Pancreas (tissue), 10 donors: ENCODE results near the gene LY6G5C. TPM values are rescaled to one million over a fixed set of nuclear protein-coding genes. Genes with fewer than 3 reads are reported as not detected.

ENCODE experiments used
- ATAC-seq, 4 donors: fragments of 200-7000 bp; cut with Tn5 transposase; one replicate each; pipeline versions ENCODE4 v1.8.0 to v1.9.1; 2020; ENCODE audit warnings: mild to moderate bottlenecking in 4 of 4, moderate library complexity in 4 of 4
- DNase-seq, 6 donors: peaks; one replicate each; pipeline ENCODE4 v3.0.0-alpha.2; 2020
- FAIRE-seq: peaks from 2 replicates; lab custom pipeline; 2012; peaks lifted over from hg19 to GRCh38; lab: Jason Lieb, UNC
- H3K27ac ChIP-seq, 4 donors: fragments of 200-600 bp; sonication (generic); 1 replicate in 3 of 4; 2 replicates in 1 of 4; pipeline versions ENCODE4 v1.5.0 to v1.8.0; 2020
- H3K27me3 ChIP-seq, 4 donors: fragments of 200-600 bp; one replicate each; pipeline ENCODE4 v1.8.0; 2021
- H3K36me3 ChIP-seq, 3 donors: fragments of 200-600 bp; sonication (generic) in 1 of 3; one replicate each; pipeline versions ENCODE4 v1.5.0 to v1.8.0; 2020 to 2021
- H3K4me1 ChIP-seq, 3 donors: fragments of 200-600 bp; one replicate each; pipeline ENCODE4 v1.8.0; 2021
- H3K4me3 ChIP-seq, 4 donors: fragments of 200-600 bp; sonication (generic) in 2 of 4; one replicate each; pipeline versions ENCODE4 v1.5.0 to v1.8.0; 2020 to 2021
- H3K9me3 ChIP-seq, 4 donors: fragments of 200-600 bp; one replicate each; pipeline ENCODE4 v1.8.0; 2021
- WGBS, 2 donors: extraction: QIAGEN DNeasy Blood & Tissue Kit; methylation state at CpG; one replicate each; pipeline ENCODE4 v1.1.7; 2013; 5-methylcytosine and 5-hydroxymethylcytosine counted together
- intact Hi-C, 3 donors: fragments of 100-400 bp; cut with DNase I; formaldehyde crosslinking; loops; one replicate each; pipeline versions ENCODE4 v1.11.1 to v1.14.2; 2022
- polyA plus RNA-seq, 2 donors: library from polyadenylated mRNA; stranded (reverse); fragments of 200-250 nt; gene quantifications; one replicate each; pipeline ENCODE4 v1.2.3, GENCODE V29; 2013
- total RNA-seq, 6 donors: library from RNA; stranded (reverse); fragmentation: NEBNext Ultra II Directional in 4 of 6; extraction: Animal tissue kit (Norgen Biotek cat#: 25700) in 4 of 6; gene quantifications; one replicate each; pipeline versions ENCODE4 v1.2.1 to v1.2.4, GENCODE V29; 2021 to 2023
- TF ChIP-seq, protein P1 (sequence below), 4 donors: fragments of 200-600 bp; sonication (generic) in 3 of 4; IDR thresholded peaks; one replicate each; pipeline versions ENCODE4 v1.5.0 to v1.8.0; 2021; ENCODE audit warnings: antibody characterized with exemption in 4 of 4
- donor health status: healthy with polysubstance abuse.
- donor health status: DM: no; HTN: no; CAD: no; lungs with moderate emphysema.
- donor health status: DM: no; HTN: no; CAD: no.
- donor health status: control.
- donor health status: control.
- donor health status: Bipolar disorder and iron deficiency.
- donor health status: DM: yes; HTN: yes; CAD: no.
- donor health status: DM: no; HTN: no; CAD: no.
- donor health status: DM: no; HTN: no; CAD: no.
- donor health status: DM: yes; HTN: yes; CAD: no.

Gene LY6G5C
- total and polyA plus RNA-seq, 8 donors, result 1.6 to 2.9 (median 2.4) TPM

DNA sequence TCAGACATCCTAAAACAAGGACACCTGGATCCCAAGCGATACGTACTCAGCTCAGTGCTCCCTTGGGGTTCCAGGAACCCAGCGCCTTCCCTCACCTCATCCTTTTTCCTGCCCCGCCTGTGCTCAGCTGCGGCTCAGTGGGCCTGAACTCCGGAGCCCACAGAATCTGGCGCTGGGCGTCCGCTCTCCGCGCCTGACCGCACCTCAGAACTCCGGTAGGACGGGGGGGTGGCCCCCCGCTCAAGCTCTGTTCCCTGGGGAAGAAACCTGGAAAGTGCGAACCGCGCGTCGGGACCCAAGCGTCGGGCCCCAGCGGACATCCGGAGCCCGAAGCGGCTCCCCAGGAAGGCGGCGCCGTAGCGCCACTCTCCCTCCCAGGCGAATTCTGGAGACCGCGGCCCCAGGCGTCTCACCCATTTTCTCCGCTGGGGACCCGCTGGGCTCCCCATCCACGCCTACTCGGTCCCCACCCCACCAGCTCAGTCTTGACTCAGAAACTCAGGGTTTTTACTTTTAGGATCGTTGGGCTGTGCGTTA, 336 bp upstream of the LY6G5C start:
- DNase-seq (peak in 4 of 6 donors; percentile 27 to 82 (median 48)), ATAC-seq (peak; percentile 53 to 76 (median 73)), FAIRE-seq (no peak)
- Histone ChIP-seq H3K36me3 (no peaks in the 10 kb centered on the region), H3K4me3 (peak overlapping the region; percentile 19 to 60 (median 42)), H3K27ac (peak overlapping the region; percentile 38 to 71 (median 53)), H3K4me1 (peaks cover 3 to 8% (median 5%) of the 10 kb centered on the region in 3 donors), H3K9me3 (no peaks in the 10 kb centered on the region), H3K27me3 (no peaks in the 10 kb centered on the region)
- TF ChIP-seq, protein P1, sequence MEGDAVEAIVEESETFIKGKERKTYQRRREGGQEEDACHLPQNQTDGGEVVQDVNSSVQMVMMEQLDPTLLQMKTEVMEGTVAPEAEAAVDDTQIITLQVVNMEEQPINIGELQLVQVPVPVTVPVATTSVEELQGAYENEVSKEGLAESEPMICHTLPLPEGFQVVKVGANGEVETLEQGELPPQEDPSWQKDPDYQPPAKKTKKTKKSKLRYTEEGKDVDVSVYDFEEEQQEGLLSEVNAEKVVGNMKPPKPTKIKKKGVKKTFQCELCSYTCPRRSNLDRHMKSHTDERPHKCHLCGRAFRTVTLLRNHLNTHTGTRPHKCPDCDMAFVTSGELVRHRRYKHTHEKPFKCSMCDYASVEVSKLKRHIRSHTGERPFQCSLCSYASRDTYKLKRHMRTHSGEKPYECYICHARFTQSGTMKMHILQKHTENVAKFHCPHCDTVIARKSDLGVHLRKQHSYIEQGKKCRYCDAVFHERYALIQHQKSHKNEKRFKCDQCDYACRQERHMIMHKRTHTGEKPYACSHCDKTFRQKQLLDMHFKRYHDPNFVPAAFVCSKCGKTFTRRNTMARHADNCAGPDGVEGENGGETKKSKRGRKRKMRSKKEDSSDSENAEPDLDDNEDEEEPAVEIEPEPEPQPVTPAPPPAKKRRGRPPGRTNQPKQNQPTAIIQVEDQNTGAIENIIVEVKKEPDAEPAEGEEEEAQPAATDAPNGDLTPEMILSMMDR (IDR thresholded peaks at IDR 0.05), result no peak
- intact Hi-C loops, result loop anchor here in 1 of 3 donors (5.0 kb wide), 1 partner anchor 86 kb away; no protein-coding TSS in a partner anchor
- 1% methylated on average over 40 of the region's 40 CpGs for WGBS, 2 donors

DNA sequence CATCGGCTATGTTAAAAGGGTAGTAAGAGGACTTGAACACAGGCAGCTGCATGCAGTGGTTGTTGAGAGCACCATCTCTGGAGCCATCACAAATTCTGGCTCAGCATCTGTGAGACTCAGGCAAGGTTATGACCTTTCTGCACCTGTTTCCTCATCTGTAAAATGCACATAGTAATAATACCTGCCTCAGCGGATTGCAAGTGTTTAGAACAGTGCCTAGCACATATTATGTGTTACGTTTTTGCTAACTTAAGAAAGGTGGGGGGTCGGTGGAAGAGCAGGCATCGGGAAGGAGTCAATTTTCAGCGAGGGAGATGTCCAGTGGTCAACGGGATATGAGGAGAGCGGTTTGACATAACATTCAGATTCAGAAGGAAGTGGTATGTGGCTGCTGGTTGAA, 2.9 kb downstream of the LY6G5C start:
- FAIRE-seq, result no peak
- H3K9me3 ChIP-seq, result no peaks in the 10 kb centered on the region

DNA sequence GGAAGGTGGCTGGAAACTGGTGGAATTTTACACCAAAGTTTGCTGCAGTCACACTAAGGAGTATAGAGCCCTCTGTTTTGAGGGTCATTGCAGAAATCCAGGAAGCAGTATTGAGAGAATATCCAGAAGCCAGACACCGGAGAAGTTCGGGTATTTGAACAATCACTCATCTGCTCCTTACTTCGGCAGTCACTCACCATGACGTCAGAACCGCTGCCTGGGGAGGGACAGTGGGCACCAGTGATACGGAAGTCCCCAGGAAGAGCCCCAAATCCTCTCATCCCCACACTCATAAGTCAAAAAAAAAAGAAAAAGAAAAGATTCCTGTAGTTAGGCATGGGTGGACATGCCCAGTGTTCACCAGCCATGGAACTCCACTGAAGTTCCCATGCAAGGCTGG, 4.0 kb downstream of the LY6G5C start:
- Histone ChIP-seq H3K27ac (no peak overlapping the region), H3K4me1 (peaks cover 3 to 8% (median 5%) of the 10 kb centered on the region in 3 donors), H3K4me3 (no peak overlapping the region), H3K36me3 (peaks cover 0 to 5% (median 3%) of the 10 kb centered on the region in 3 donors), H3K9me3 (no peaks in the 10 kb centered on the region), H3K27me3 (no peaks in the 10 kb centered on the region)
- FAIRE-seq, result no peak
- intact Hi-C loops, result no loop called here
- no peak for DNase-seq
- TF ChIP-seq, protein P1 (IDR thresholded peaks at IDR 0.05), result no peak
- WGBS, 2 donors, result 69 to 74% methylated on average over 6 of the region's 6 CpGs
- ATAC-seq, result no peak

More for the DNA sequence above, 2.9 kb downstream of the LY6G5C start:
- intact Hi-C loops, result no loop called here
- TF ChIP-seq, protein P1 (IDR thresholded peaks at IDR 0.05), result no peak
- H3K4me3 ChIP-seq, result no peak overlapping the region
- WGBS, 2 donors, result 64 to 72% methylated on average over 8 of the region's 8 CpGs
- H3K36me3 ChIP-seq, result no peaks in the 10 kb centered on the region
- no peak overlapping the region for H3K27ac ChIP-seq
- no peak for DNase-seq
- peaks cover 3 to 8% (median 5%) of the 10 kb centered on the region in 3 donors for H3K4me1 ChIP-seq
- H3K27me3 ChIP-seq, result no peaks in the 10 kb centered on the region
- ATAC-seq, result no peak

DNA sequence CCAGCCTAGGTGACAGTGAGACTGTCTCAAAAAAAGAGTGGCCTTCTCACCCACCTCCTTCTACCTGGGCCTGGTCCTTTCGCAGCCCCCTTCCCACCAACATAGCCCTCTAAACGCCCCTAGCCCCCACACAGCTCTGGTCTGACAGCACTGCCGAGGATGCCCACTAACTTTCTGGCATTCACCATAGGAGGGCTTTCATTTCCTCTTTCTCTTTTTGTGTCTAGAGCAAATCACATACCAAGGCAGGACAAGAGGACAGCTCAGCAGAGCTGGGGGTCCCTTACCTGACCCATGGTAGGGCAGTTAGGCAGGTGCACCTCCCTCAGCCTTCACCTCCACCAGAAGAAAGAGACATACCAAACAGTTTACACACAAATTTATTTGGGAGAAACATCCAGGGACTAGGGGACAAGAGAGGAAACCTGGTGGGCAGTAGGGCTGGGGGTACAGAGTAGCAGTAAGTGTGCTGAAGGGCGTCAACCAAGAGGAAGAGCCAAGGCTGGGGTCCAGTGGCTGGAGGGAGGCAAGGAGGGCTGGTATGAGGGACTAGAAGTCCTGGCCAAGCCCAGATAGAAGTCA, 4.5 kb downstream of the LY6G5C start:
- peaks cover 4 to 8% (median 6%) of the 10 kb centered on the region in 3 donors for H3K36me3 ChIP-seq
- H3K4me1 ChIP-seq, result peaks cover 3 to 5% (median 3%) of the 10 kb centered on the region in 3 donors
- 77 to 89% methylated on average over 4 of the region's 4 CpGs for WGBS, 2 donors
- H3K9me3 ChIP-seq, result no peaks in the 10 kb centered on the region
- TF ChIP-seq, protein P1 (IDR thresholded peaks at IDR 0.05), result no peak
- no peak overlapping the region for H3K4me3 ChIP-seq
- ATAC-seq (no peak), FAIRE-seq (no peak), DNase-seq (no peak)
- intact Hi-C loops, result no loop called here
- H3K27me3 ChIP-seq, result no peaks in the 10 kb centered on the region
- no peak overlapping the region for H3K27ac ChIP-seq

DNA sequence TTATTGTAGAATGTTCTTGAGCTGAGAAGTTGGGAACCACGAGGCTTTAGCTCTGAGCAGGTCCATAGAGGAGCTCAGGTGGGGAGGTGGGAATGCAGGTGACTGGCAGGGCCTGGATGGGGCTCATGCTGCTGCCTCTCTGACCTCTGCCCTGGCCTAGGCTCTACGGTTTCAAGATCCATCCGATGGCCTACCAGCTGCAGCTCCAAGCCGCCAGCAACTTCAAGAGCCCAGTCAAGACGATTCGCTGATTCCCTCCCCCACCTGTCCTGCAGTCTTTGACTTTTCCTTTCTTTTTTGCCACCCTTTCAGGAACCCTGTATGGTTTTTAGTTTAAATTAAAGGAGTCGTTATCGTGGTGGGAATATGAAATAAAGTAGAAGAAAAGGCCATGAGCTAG, 11.2 kb downstream of the LY6G5C start, which contains the start of gene LY6G5B:
Gene LY6G5B, plus strand, starts transcription at position 301 of the 400 bp plus-strand sequence. CDS start 975 bp downstream, outside the sequence.
- DNase-seq, result no peak
- intact Hi-C loops, result no loop called here

More for the DNA sequence above, 11.2 kb downstream of the LY6G5C start, which contains the start of gene LY6G5B:
- H3K27me3 ChIP-seq, result no peaks in the 10 kb centered on the region
- H3K27ac ChIP-seq, result no peak within 1 kb of the TSS
- 74 to 80% methylated on average over 8 of the region's 8 CpGs for WGBS, 2 donors
- H3K9me3 ChIP-seq, result no peaks in the 10 kb centered on the region
- no peak within 1 kb of the TSS for H3K4me3 ChIP-seq
- H3K4me1 ChIP-seq, result peaks cover 0 to 10% (median 9%) of the 10 kb centered on the region in 3 donors
- no peak for FAIRE-seq
- H3K36me3 ChIP-seq, result peaks cover 7 to 51% (median 27%) of the 10 kb centered on the region in 3 donors
- TF ChIP-seq, protein P1 (IDR thresholded peaks at IDR 0.05), result no peak
- ATAC-seq, result no peak
